GM12873 (cell line): ENCODE measurements around the gene MED13L.

ENCODE experiments used
- CTCF ChIP-seq: IDR thresholded peaks from 2 replicates; pipeline ENCODE4 v1.5.1; 2012; ENCODE audit warnings: low read depth, mild to moderate bottlenecking, moderate library complexity, low read length, control low read depth; ENCODE audit not compliant: insufficient read depth; ENCODE audit errors: missing control alignments

MED13L gene

GRCh38 chr12:116043659-116044535 is 233.6 kb downstream of the MED13L start:
- no peak for TF ChIP-seq CTCF

GRCh38 chr12:116040402-116040801 is 237.1 kb downstream of the MED13L start:
- no peak for TF ChIP-seq CTCF

DNA sequence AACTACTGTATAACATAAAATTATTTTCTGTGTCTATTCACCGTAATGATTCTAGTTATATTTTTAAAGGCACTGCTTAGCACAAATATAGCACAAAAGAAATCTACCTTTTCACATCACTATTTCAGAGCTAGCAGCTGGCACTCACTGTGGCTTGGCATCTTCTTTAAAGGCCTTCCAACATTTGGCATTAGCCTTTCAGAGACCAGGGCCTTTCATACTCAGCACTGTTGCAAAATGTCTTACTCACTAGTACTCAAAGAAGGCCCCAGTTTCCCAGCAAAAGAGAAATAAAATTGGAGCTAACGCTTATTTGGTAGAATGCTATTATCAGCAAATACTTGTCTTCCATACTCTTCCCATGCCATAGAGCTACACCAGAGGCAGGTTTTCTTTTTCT is 238.4 kb downstream of the MED13L start:
- no peak for TF ChIP-seq CTCF

DNA sequence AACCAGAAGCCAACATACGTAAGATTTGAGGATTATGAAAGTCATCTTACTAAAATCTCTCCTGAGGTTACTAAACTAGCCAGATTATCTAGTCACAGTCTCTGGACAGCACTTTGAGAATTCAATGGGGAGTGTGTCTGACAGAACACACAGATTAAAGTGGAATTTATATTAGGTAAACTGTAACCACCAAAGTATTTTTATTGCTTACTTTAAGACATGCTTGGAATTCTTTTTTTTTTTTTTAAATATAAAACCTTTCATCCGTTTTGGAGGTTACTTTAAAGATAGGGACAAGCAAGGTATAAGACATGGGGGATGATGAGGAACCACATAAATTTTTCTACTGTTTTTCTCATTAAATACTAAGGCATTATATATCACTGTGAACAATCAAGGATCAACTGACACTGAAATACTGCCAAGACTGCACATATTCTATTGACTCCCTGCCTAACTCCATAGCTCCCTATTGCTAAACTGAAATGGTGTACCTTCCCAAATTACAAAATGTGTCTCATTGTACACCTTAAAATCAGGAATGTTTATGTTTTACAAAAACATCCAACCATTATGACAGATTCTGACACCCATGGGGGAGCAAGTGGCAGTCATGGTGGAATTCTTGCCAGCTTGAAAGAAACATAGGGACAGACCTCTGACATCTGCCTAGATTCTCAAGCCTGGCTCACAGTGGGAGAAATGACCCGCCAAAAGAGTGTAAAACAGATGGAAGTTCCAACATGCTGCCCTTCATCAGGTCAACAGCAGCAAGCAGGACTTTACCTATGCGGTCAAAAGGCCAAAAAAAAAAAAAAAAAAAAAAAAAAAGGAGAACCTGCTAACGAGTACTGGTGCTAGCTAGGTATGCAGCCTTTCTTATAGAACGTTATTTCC is 239.3 kb downstream of the MED13L start:
- no peak for TF ChIP-seq CTCF

DNA sequence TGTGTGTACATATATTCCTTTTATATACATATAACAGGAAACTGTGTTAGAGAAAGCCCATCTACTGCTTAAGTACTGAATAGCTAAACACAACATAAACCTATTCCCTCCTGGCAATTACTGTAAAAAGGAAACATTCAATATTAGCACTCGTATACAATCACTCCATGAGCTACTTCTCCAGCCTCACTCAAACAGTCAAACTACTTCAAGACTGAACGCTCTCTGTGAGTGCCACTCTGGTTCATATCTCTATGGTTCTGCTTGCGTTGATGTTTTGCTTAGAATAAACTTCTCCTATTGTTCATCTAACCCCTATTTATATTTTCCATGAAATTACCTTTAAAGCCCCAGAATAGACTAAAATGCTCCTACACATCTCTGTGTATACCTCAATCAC is 243.7 kb downstream of the MED13L start:
- TF ChIP-seq CTCF, result no peak

GRCh38 chr12:116028619-116029018 is 248.9 kb downstream of the MED13L start:
- no peak for TF ChIP-seq CTCF

- TF ChIP-seq CTCF, result no peak
Observed at GRCh38 chr12:116027551-116027821, 250.0 kb downstream of the MED13L start.
